Adrenal gland (tissue), 12 donors: ENCODE data around the gene NIPSNAP3A. TPM values are rescaled to one million over a fixed set of nuclear protein-coding genes. Genes with fewer than 3 reads are reported as not detected.

Source experiments
- DNase-seq, 7 donors: peaks; one replicate each; pipeline ENCODE4 v3.0.0-alpha.2; 2019 to 2020
- H3K27ac ChIP-seq, 5 donors: fragments of 200-600 bp; sonication (generic) in 4 of 5; 1 replicate in 3 of 5; 2 replicates in 2 of 5; pipeline versions ENCODE4 v1.5.1 to v1.8.0; 2016 to 2020; ENCODE audit warnings: mild to moderate bottlenecking in 1 of 5
- H3K27me3 ChIP-seq: fragments of 200-600 bp; 2 replicates; pipeline ENCODE4 v1.8.0; 2021
- H3K36me3 ChIP-seq, 2 donors: fragments of 200-600 bp; replicated peaks in 1 of 2; 1 replicate in 1 of 2; 2 replicates in 1 of 2; pipeline versions ENCODE4 v1.5.1 to v1.8.0; 2018 to 2022
- H3K4me1 ChIP-seq, 2 donors: fragments of 200-600 bp; replicated peaks in 1 of 2; 1 replicate in 1 of 2; 2 replicates in 1 of 2; pipeline versions ENCODE4 v1.5.1 to v1.8.0; 2018 to 2021
- H3K4me3 ChIP-seq, 4 donors: fragments of 200-600 bp; sonication (generic) in 3 of 4; one replicate each; pipeline ENCODE4 v1.5.1; 2016 to 2018
- H3K9me3 ChIP-seq, 3 donors: fragments of 200-600 bp; sonication (generic) in 1 of 3; replicated peaks in 1 of 3; 1 replicate in 2 of 3; 2 replicates in 1 of 3; pipeline versions ENCODE4 v1.5.1 to v1.8.0; 2016 to 2021
- POLR2A ChIP-seq, 2 donors: fragments of 450-650 bp; IDR thresholded peaks; one replicate each; pipeline ENCODE4 v1.6.1; 2017; ENCODE audit warnings: antibody characterized with exemption in 2 of 2, mild to moderate bottlenecking in 2 of 2, moderate library complexity in 1 of 2
- WGBS, 4 donors: extraction: QIAGEN DNeasy Blood & Tissue Kit in 2 of 4; methylation state at CpG; one replicate each; pipeline versions ENCODE4 v1.1.5 to v1.1.7; 2013 to 2017; 5-methylcytosine and 5-hydroxymethylcytosine counted together
- intact Hi-C, 2 donors: fragments of 100-400 bp; cut with DNase I; formaldehyde crosslinking; loops; one replicate each; pipeline versions ENCODE4 v1.14.1 to v1.15.0; 2022 to 2023
- polyA plus RNA-seq, 3 donors: library from polyadenylated mRNA; stranded (reverse); fragments of 200-250 nt in 2 of 3; fragments of 350-450 nt in 1 of 3; fragmentation: Illumina TruSeq in 1 of 3; extraction: RNeasy Lipid Tissue Mini Kit (QIAGEN cat#74804) in 1 of 3; gene quantifications; one replicate each; pipeline ENCODE4 v1.2.3, GENCODE V29; 2013 to 2014
- total RNA-seq, 9 donors: library from RNA; depleted of rRNA in 4 of 9; stranded (reverse); fragments of >200 nt in 4 of 9; fragments of 120-200 nt in 1 of 9; fragmentation: NEBNext Ultra II Directional in 1 of 9; extraction: Animal tissue kit (Norgen Biotek cat#: 25700) in 1 of 9; gene quantifications; one replicate each; pipeline versions ENCODE4 v1.1.0 to v1.2.4, GENCODE V29; 2013 to 2023
- TF ChIP-seq, protein P1 (sequence below), 6 experiments: fragments of 450-650 bp in 4 of 6; fragments of 200-600 bp in 2 of 6; sonication (generic) in 1 of 6; IDR thresholded peaks; 1 replicate in 5 of 6; 2 replicates in 1 of 6; pipeline versions ENCODE4 v1.5.1 to v1.8.0; 2016 to 2021; ENCODE audit warnings: antibody characterized with exemption in 6 of 6, mild to moderate bottlenecking in 2 of 6, moderate library complexity in 1 of 6
- donor health status: healthy with polysubstance abuse.
- donor health status: Bipolar disorder and iron deficiency.
- donor health status: DM: yes; HTN: yes; CAD: no.
- donor health status: DM: no; HTN: no; CAD: no.
- donor health status: DM: no; HTN: no; CAD: no.
- donor health status: DM: yes; HTN: yes; CAD: no.

The NIPSNAP3A gene
- total and polyA plus RNA-seq, 12 donors = 18.3 to 164 (median 43.7) TPM

DNA sequence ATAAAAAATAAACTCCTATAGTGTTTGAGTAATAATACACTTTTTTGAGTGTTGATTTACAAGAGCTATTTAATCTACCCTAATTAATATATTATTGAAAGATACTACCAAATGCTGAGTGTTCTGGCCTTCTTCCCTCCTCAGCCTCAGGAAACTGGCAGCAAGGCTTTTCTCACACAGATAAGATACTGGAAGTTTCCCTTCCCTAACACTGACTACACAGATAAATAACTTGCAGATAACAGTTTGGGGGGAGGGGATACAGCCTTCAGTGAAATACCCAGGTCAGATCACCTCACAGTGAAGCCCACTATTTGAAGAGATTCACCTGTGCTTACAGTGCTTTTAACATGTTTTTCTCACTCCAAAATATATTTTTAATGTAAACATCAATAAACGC is 1.6 kb upstream of the NIPSNAP3A start:
- no peak for TF ChIP-seq POLR2A (IDR thresholded peaks at IDR 0.05)
- TF ChIP-seq, protein P1, sequence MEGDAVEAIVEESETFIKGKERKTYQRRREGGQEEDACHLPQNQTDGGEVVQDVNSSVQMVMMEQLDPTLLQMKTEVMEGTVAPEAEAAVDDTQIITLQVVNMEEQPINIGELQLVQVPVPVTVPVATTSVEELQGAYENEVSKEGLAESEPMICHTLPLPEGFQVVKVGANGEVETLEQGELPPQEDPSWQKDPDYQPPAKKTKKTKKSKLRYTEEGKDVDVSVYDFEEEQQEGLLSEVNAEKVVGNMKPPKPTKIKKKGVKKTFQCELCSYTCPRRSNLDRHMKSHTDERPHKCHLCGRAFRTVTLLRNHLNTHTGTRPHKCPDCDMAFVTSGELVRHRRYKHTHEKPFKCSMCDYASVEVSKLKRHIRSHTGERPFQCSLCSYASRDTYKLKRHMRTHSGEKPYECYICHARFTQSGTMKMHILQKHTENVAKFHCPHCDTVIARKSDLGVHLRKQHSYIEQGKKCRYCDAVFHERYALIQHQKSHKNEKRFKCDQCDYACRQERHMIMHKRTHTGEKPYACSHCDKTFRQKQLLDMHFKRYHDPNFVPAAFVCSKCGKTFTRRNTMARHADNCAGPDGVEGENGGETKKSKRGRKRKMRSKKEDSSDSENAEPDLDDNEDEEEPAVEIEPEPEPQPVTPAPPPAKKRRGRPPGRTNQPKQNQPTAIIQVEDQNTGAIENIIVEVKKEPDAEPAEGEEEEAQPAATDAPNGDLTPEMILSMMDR (IDR thresholded peaks at IDR 0.05) = no peak
- no peak overlapping the region for H3K27ac ChIP-seq
- H3K9me3 ChIP-seq = no peaks in the 10 kb centered on the region
- no peaks in the 10 kb centered on the region for H3K27me3 ChIP-seq
- peaks cover 5 to 10% of the 10 kb centered on the region in 2 donors for H3K4me1 ChIP-seq
- WGBS, 4 donors = 53 to 70% (median 66%) methylated on average over 1 of the region's 1 CpG
- no peak for DNase-seq
- no peak overlapping the region for H3K4me3 ChIP-seq
- H3K36me3 ChIP-seq = no peaks in the 10 kb centered on the region
- intact Hi-C loops = no loop called here

DNA sequence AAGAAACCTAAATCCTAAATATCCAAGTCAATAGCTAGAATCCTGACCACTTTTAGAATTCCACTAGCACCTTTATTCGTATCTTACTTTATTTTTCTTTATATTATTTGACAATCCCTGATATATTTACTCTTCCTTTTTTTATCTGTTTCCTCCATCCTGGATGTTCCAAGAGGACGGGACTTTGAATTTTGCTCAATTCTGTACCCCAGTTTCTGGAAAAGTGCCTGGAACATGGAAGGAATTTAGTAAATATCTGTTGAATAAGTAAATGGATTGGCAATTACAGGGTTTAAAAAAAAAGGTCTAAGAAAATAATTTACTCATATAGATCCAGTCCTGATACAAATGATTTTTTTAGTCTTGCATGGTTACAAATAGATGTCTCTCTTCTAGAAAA is 1.2 kb upstream of the NIPSNAP3A start:
- DNase-seq = no peak
- Histone ChIP-seq H3K27ac (no peak overlapping the region), H3K4me1 (peaks cover 5 to 10% of the 10 kb centered on the region in 2 donors), H3K4me3 (no peak overlapping the region), H3K9me3 (no peaks in the 10 kb centered on the region), H3K36me3 (no peaks in the 10 kb centered on the region), H3K27me3 (no peaks in the 10 kb centered on the region)
- intact Hi-C loops = no loop called here
- TF ChIP-seq POLR2A (IDR thresholded peaks at IDR 0.05) = no peak
- TF ChIP-seq, protein P1 (IDR thresholded peaks at IDR 0.05) = no peak
- 67 to 77% (median 72%) methylated on average over 2 of the region's 2 CpGs for WGBS, 4 donors

DNA sequence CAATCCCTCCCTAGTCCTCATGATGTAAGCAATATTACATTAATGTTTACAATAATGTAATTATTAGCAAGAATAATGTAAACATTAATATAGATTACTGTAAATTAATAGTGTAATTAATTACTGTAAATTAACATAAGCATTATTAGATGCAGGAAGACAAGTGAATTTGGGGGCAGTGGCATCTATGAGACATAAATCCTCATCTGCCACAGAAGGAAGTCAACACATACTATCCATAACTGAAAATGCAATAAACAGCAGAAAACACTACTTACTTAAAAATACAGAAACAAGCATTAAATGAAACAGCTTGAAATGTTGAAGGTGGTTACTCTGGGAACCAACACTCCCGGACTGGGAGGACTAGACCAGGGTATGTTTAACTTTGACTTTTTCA is 685 bp upstream of the NIPSNAP3A start:
- no peak for TF ChIP-seq POLR2A (IDR thresholded peaks at IDR 0.05)
- TF ChIP-seq, protein P1 (IDR thresholded peaks at IDR 0.05) = no peak
- Histone ChIP-seq H3K4me1 (peaks cover 5 to 10% of the 10 kb centered on the region in 2 donors), H3K36me3 (no peaks in the 10 kb centered on the region), H3K9me3 (no peaks in the 10 kb centered on the region), H3K4me3 (peak overlapping the region in 3 of 4 donors; percentile 46 to 89 (median 86)), H3K27ac (peak overlapping the region in 3 of 5 donors; percentile 16 to 97 (median 94)), H3K27me3 (no peaks in the 10 kb centered on the region)
- WGBS, 4 donors = 0 to 8% (median 5%) methylated on average over 1 of the region's 1 CpG
- intact Hi-C loops = no loop called here
- DNase-seq = no peak

DNA sequence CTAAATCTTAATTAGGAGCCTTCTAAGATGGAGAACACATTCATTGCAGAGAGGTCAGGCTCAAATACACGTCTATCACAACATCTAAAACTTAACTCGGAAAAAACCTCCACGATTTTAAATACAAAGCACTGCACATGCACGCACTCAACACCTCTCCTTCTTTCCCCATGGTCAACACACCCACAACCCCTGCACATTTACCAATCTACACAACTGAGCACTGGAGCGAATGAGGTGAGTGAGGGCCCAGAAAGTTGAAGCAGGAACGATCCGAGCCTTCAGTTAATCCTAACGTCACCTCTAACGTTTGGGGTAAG is 278 bp upstream of the NIPSNAP3A start:
- no peak for DNase-seq
- TF ChIP-seq, protein P1 (IDR thresholded peaks at IDR 0.05) = no peak
- no peak for TF ChIP-seq POLR2A (IDR thresholded peaks at IDR 0.05)
- Histone ChIP-seq H3K36me3 (peaks cover 0 to 1% of the 10 kb centered on the region in 2 donors), H3K27me3 (no peaks in the 10 kb centered on the region), H3K9me3 (no peaks in the 10 kb centered on the region), H3K4me1 (peaks cover 5 to 12% of the 10 kb centered on the region in 2 donors), H3K27ac (peak overlapping the region; percentile 16 to 97 (median 91)), H3K4me3 (peak overlapping the region; percentile 46 to 89 (median 74))
- intact Hi-C loops = no loop called here
- whole genome bisulfite sequencing, 4 donors = 0 to 1% (median 0%) methylated on average over 5 to 9 of the region's 9 CpGs
